HepG2 (cell line): ENCODE measurements around the gene GMEB2. TPM values are rescaled to one million over a fixed set of nuclear protein-coding genes. Genes with fewer than 3 reads are reported as not detected.

ENCODE experiments used
- ATM ChIP-seq: fragments of 450-650 bp; IDR thresholded peaks from 2 replicates; pipeline ENCODE4 v1.7.1; 2017; ENCODE audit warnings: mild to moderate bottlenecking, borderline replicate concordance
- CREB3 ChIP-seq: sonication (generic); formaldehyde crosslinking; IDR thresholded peaks from 2 replicates; pipeline ENCODE4 v1.5.0; 2020; ENCODE audit warnings: missing genetic modification reagents
- HMGXB3 ChIP-seq: sonication (generic); formaldehyde crosslinking; IDR thresholded peaks from 2 replicates; pipeline ENCODE4 v1.4.0; 2020; ENCODE audit warnings: missing genetic modification reagents, borderline replicate concordance
- HMGXB4 ChIP-seq, 2 experiments: sonication (generic) in 1 of 2; formaldehyde crosslinking in 1 of 2; IDR thresholded peaks; 2 replicates each; pipeline versions ENCODE4 v1.4.0 to v1.6.1; 2018 to 2020; ENCODE audit warnings: missing genetic modification reagents in 2 of 2, borderline replicate concordance in 1 of 2, low read depth in 1 of 2, mild to moderate bottlenecking in 1 of 2, missing biosample characterization in 1 of 2
- HOXA5 ChIP-seq: sonication (generic); formaldehyde crosslinking; IDR thresholded peaks from 2 replicates; pipeline ENCODE4 v1.4.0; 2020; ENCODE audit warnings: missing genetic modification reagents
- KDM6A ChIP-seq: IDR thresholded peaks from 2 replicates; pipeline ENCODE4 v1.6.1; 2016; ENCODE audit warnings: low read depth
- MAFK ChIP-seq, 2 experiments: IDR thresholded peaks in 1 of 2; conservative IDR thresholded peaks in 1 of 2; 2 replicates each; pipeline ENCODE4 v1.6.1; 2011; ENCODE audit warnings: improper control_type of control experiment in 2 of 2, low read length in 2 of 2
- PLRG1 ChIP-seq: fragments of 450-650 bp; conservative IDR thresholded peaks from 2 replicates; pipeline ENCODE4 v1.6.1; 2016
- RBFOX2 ChIP-seq: fragments of 200-400 bp; formaldehyde crosslinking; IDR thresholded peaks from 2 replicates; pipeline ENCODE4 v1.6.1; 2017; ENCODE audit warnings: low read depth, mild to moderate bottlenecking, low read length
- TARDBP ChIP-seq: sonication (generic); formaldehyde crosslinking; IDR thresholded peaks from 2 replicates; pipeline ENCODE4 v1.8.0; 2022; ENCODE audit warnings: mild to moderate bottlenecking, missing genetic modification reagents
- TEAD2 ChIP-seq: sonication (generic); formaldehyde crosslinking; IDR thresholded peaks from 2 replicates; pipeline ENCODE4 v1.9.0; 2021; ENCODE audit warnings: missing genetic modification reagents
- ZKSCAN5 ChIP-seq: sonication (generic); formaldehyde crosslinking; IDR thresholded peaks from 2 replicates; pipeline ENCODE4 v1.5.1; 2020; ENCODE audit warnings: mild to moderate bottlenecking, missing genetic modification reagents
- ZNF10 ChIP-seq: sonication (generic); formaldehyde crosslinking; IDR thresholded peaks from 2 replicates; pipeline ENCODE4 v1.4.0; 2020; ENCODE audit warnings: mild to moderate bottlenecking, low read depth, missing genetic modification reagents, borderline replicate concordance
- ZNF280D ChIP-seq: sonication (generic); formaldehyde crosslinking; IDR thresholded peaks from 2 replicates; pipeline ENCODE4 v1.5.1; 2020; ENCODE audit warnings: mild to moderate bottlenecking, missing genetic modification reagents
- ZNF3 ChIP-seq: IDR thresholded peaks from 2 replicates; pipeline ENCODE4 v1.7.0; 2017; ENCODE audit warnings: inconsistent platforms
- ZNF333 ChIP-seq: sonication (generic); formaldehyde crosslinking; IDR thresholded peaks from 2 replicates; pipeline ENCODE4 v1.4.0; 2020; ENCODE audit warnings: mild to moderate bottlenecking, missing genetic modification reagents, borderline replicate concordance
- ZNF382 ChIP-seq: sonication (generic); formaldehyde crosslinking; IDR thresholded peaks from 2 replicates; pipeline ENCODE4 v1.5.0; 2020; ENCODE audit warnings: missing genetic modification reagents, mild to moderate bottlenecking, borderline replicate concordance
- ZNF546 ChIP-seq: sonication (generic); formaldehyde crosslinking; conservative IDR thresholded peaks from 2 replicates; pipeline ENCODE4 v1.8.1; 2023; ENCODE audit warnings: mild to moderate bottlenecking, missing genetic modification reagents
- ZNF564 ChIP-seq: sonication (generic); formaldehyde crosslinking; IDR thresholded peaks from 2 replicates; pipeline ENCODE4 v1.8.1; 2023; ENCODE audit warnings: mild to moderate bottlenecking, missing genetic modification reagents
- ZNF839 ChIP-seq: sonication (generic); formaldehyde crosslinking; IDR thresholded peaks from 2 replicates; pipeline ENCODE4 v1.4.0; 2020; ENCODE audit warnings: missing genetic modification reagents, mild to moderate bottlenecking, borderline replicate concordance
- polyA plus RNA-seq, 8 experiments: library from polyadenylated mRNA; depleted of rRNA in 3 of 8; stranded (reverse) in 7 of 8; unstranded in 1 of 8; fragments of >200 nt; fragmentation: Illumina TruSeq in 4 of 8; extraction: Trizol in 4 of 8; gene quantifications; 2 replicates each; pipeline versions ENCODE4 v1.2.1 to v1.2.3, GENCODE V29; 2011 to 2016; ENCODE audit warnings: low read depth in 4 of 8, missing spikeins in 1 of 8, mixed read lengths in 1 of 8; ENCODE audit not compliant: insufficient read depth in 1 of 8
- total RNA-seq, 5 experiments: library from RNA; depleted of rRNA; stranded (reverse); fragments of >200 nt; fragmentation: Illumina TruSeq; extraction: Trizol; gene quantifications; 2 replicates each; pipeline ENCODE4 v1.2.3, GENCODE V29; 2016; ENCODE audit warnings: low read depth in 1 of 5

GMEB2 gene
- total and polyA plus RNA-seq, 2 of the 13 experiments (the other 11 are each of a cell fraction or from before 2014, with no cell fraction given), result 10.6 to 12.4 TPM

- TF ChIP-seq HMGXB4 (CRISPR knock-in tag; IDR thresholded peaks at IDR 0.05; ENCODE audit: borderline replicate concordance in 1 of 2, low read depth in 1 of 2) (peak in 1 of 2 experiments; percentile 90), MAFK (conservative IDR thresholded peaks at IDR 0.05 in 1 of 2, IDR thresholded peaks at IDR 0.05 in 1 of 2; ENCODE audit: low read length in 2 of 2) (no peak), PLRG1 (no peak), TEAD2 (CRISPR knock-in tag) (no peak), ZNF382 (CRISPR knock-in tag) (no peak), ZNF839 (CRISPR knock-in tag) (peak; percentile 84; the same call in 1 of the 2 replicates), ZNF333 (CRISPR knock-in tag) (peak; percentile 99), ZNF546 (no peak), RBFOX2 (peak; percentile 95), ZNF10 (CRISPR knock-in tag) (no peak), HOXA5 (CRISPR knock-in tag) (peak; percentile 98), ZKSCAN5 (CRISPR knock-in tag) (0 out of 2 replicates have a peak, but pooled peaks have one; percentile 8), ZNF3 (CRISPR knock-in tag) (0 out of 2 replicates have a peak, but pooled peaks have one; percentile 55), KDM6A (CRISPR knock-in tag) (no peak), HMGXB3 (CRISPR knock-in tag) (peak; percentile 79; the same call in 1 of the 2 replicates), ZNF564 (CRISPR knock-in tag) (peak; percentile 93), ATM (no peak), CREB3 (CRISPR knock-in tag) (no peak), ZNF280D (CRISPR knock-in tag) (peak; percentile 60; the same call in 1 of the 2 replicates), TARDBP (CRISPR knock-in tag) (peak; percentile 78)
These were observed 339 bp upstream of the GMEB2 start (continued) for GRCh38 chr20:63627129-63627750.
